Measurements from ENCODE around the gene TXN2.

GRCh38 chr22:36445158-36445668, 36.2 kb downstream of the TXN2 start:
- TF ChIP-seq CTCF (IDR thresholded peaks at IDR 0.05; ENCODE audit: insufficient read depth, low read length): no peak
- peak; percentile 8; the same call in 1 of the 2 replicates for TF ChIP-seq SPI1 (IDR thresholded peaks at IDR 0.05; ENCODE audit: borderline replicate concordance, low read depth)
- TF ChIP-seq GABPA (IDR thresholded peaks at IDR 0.05; ENCODE audit: low read depth): no peak

All from HL-60 (cell line).